Naive thymus-derived CD4-positive, alpha-beta T cell (primary cell): ENCODE data around the gene DCAF15. TPM values are rescaled to one million over a fixed set of nuclear protein-coding genes. Genes with fewer than 3 reads are reported as not detected.
A peak's percentile ranks its signal among the peaks of the same experiment; 100 is the strongest.
"Not testable (repeated sequence)": the region's sequence is repeated elsewhere in the genome, so short reads cannot be mapped to it uniquely, and the experiment has no call there.

Source experiments
- ATAC-seq: fragments of 150-1000 bp; cut with Tn5 transposase; 2 replicates; pipeline ENCODE4 v1.10.0; 2021; ENCODE audit warnings: mild to moderate bottlenecking, moderate library complexity
- CTCF ChIA-PET: fragments of 350-600 bp; sonication (Branson Sonifier 250); formaldehyde crosslinking; loops from one replicate; lab custom pipeline; 2021; ENCODE audit warnings: antibody characterized with exemption; lab: Charles Lee
- POLR2A ChIA-PET: fragments of 350-600 bp; sonication (Branson Sonifier 250); formaldehyde crosslinking; loops from one replicate; lab custom pipeline; 2021; ENCODE audit warnings: antibody characterized with exemption, inconsistent platforms; lab: Charles Lee
- DNase-seq, 9 donors: peaks; one replicate each; pipeline versions ENCODE4 v3.0.0 to v3.0.0-alpha.2; 2020 to 2022; ENCODE audit warnings: mixed read lengths in 1 of 9
- H3K27ac ChIP-seq: one replicate; pipeline ENCODE4 v1.7.0; 2013; ENCODE audit warnings: mild to moderate bottlenecking, low read depth, low read length, moderate library complexity
- H3K27me3 ChIP-seq, 2 donors: one replicate each; pipeline ENCODE4 v1.7.0; 2013; ENCODE audit warnings: low read length in 2 of 2, mild to moderate bottlenecking in 2 of 2, moderate library complexity in 2 of 2; ENCODE audit not compliant: control insufficient read depth in 2 of 2, insufficient read depth in 2 of 2
- H3K36me3 ChIP-seq, 3 experiments: 1 replicate in 2 of 3; 2 replicates in 1 of 3; pipeline ENCODE4 v1.7.0; 2013; ENCODE audit warnings: low read length in 3 of 3, mild to moderate bottlenecking in 3 of 3, moderate library complexity in 1 of 3; ENCODE audit not compliant: insufficient read depth in 3 of 3, control insufficient read depth in 2 of 3
- H3K4me1 ChIP-seq, 2 donors: one replicate each; pipeline ENCODE4 v1.7.0; 2013; ENCODE audit warnings: low read length in 2 of 2, mild to moderate bottlenecking in 2 of 2, moderate library complexity in 1 of 2; ENCODE audit not compliant: control insufficient read depth in 2 of 2, insufficient read depth in 2 of 2
- H3K4me3 ChIP-seq: 2 replicates; pipeline ENCODE4 v1.7.0; 2013; ENCODE audit warnings: mild to moderate bottlenecking, low read length
- H3K9me3 ChIP-seq, 3 experiments: 1 replicate in 2 of 3; 2 replicates in 1 of 3; pipeline ENCODE4 v1.7.0; 2013; ENCODE audit warnings: low read length in 3 of 3; ENCODE audit not compliant: control insufficient read depth in 2 of 3
- H3K27ac Mint-ChIP-seq, 9 donors: one replicate each; pipeline ENCODE4 v1.8.0; 2020 to 2022; ENCODE audit warnings: mixed read lengths in 9 of 9, mild to moderate bottlenecking in 8 of 9, moderate library complexity in 5 of 9, inconsistent platforms in 2 of 9
- H3K27me3 Mint-ChIP-seq, 5 donors: one replicate each; pipeline ENCODE4 v1.8.0; 2021 to 2022; ENCODE audit warnings: mixed read lengths in 5 of 5, mild to moderate bottlenecking in 1 of 5
- H3K36me3 Mint-ChIP-seq, 5 donors: one replicate each; pipeline ENCODE4 v1.8.0; 2020 to 2022; ENCODE audit warnings: mixed read lengths in 5 of 5, mild to moderate bottlenecking in 3 of 5, inconsistent platforms in 1 of 5
- H3K4me1 Mint-ChIP-seq, 7 donors: one replicate each; pipeline ENCODE4 v1.8.0; 2020 to 2022; ENCODE audit warnings: mixed read lengths in 7 of 7, mild to moderate bottlenecking in 3 of 7, inconsistent platforms in 1 of 7
- H3K4me3 Mint-ChIP-seq, 10 donors: one replicate each; pipeline ENCODE4 v1.8.0; 2020 to 2022; ENCODE audit warnings: mild to moderate bottlenecking in 10 of 10, mixed read lengths in 10 of 10, moderate library complexity in 6 of 10, inconsistent platforms in 2 of 10
- H3K9me3 Mint-ChIP-seq, 11 donors: one replicate each; pipeline ENCODE4 v1.8.0; 2020 to 2022; ENCODE audit warnings: mixed read lengths in 11 of 11, mild to moderate bottlenecking in 4 of 11, inconsistent platforms in 1 of 11, moderate library complexity in 1 of 11
- intact Hi-C, 2 donors: fragments of 100-400 bp; cut with micrococcal nuclease; formaldehyde crosslinking; loops; one replicate each; pipeline ENCODE4 v1.15.1; 2023
- polyA plus RNA-seq, 2 donors: library from polyadenylated mRNA; unstranded; fragments of 300-500 nt; fragmentation: Illumina TruSeq; gene quantifications; one replicate each; pipeline ENCODE4 v1.2.3, GENCODE V29; 2021
- total RNA-seq, 6 experiments: library from RNA in 5 of 6; stranded (reverse) in 5 of 6; gene quantifications; 1 replicate in 5 of 6; 2 replicates in 1 of 6; pipeline ENCODE4 v1.2.3 and lab custom pipeline; 2021 to 2026

The DCAF15 gene
- total and polyA plus RNA-seq, 7 experiments from 2014 or later, result 3.7 to 92.0 (median 84.5) TPM

- peaks cover 0 to 2% (median 0%) of the 10 kb centered on the region in 7 donors for H3K4me1 Mint-ChIP-seq
- no peak overlapping the region for H3K4me3 Mint-ChIP-seq
- H3K9me3 Mint-ChIP-seq, result no peaks in the 10 kb centered on the region
Observed at GRCh38 chr19:13965377-13965896, 13.1 kb downstream of the DCAF15 start.

GRCh38 chr19:13965926-13966683 lies 13.8 kb downstream of the DCAF15 start:
- no peak overlapping the region for H3K4me3 Mint-ChIP-seq
- no peaks in the 10 kb centered on the region for H3K27me3 Mint-ChIP-seq
- H3K27ac Mint-ChIP-seq, result no peak overlapping the region
- DNase-seq, result no peak
- H3K36me3 Mint-ChIP-seq, result peaks cover 0 to 20% (median 10%) of the 10 kb centered on the region in 5 donors
- peaks cover 0 to 2% (median 0%) of the 10 kb centered on the region in 7 donors for H3K4me1 Mint-ChIP-seq
- H3K9me3 Mint-ChIP-seq, result no peaks in the 10 kb centered on the region
- H3K4me1 ChIP-seq, result no peaks in the 10 kb centered on the region
- H3K9me3 ChIP-seq, result no peaks in the 10 kb centered on the region
- H3K27ac ChIP-seq, result no peak overlapping the region
- peaks cover 0 to 77% (median 0%) of the 10 kb centered on the region in 3 experiments for H3K36me3 ChIP-seq
- intact Hi-C loops, result no loop called here
- ChIA-PET POLR2A (no interaction called here), CTCF (no interaction called here)
- no peak for ATAC-seq
- H3K4me3 ChIP-seq, result no peak overlapping the region
- no peaks in the 10 kb centered on the region for H3K27me3 ChIP-seq

More at GRCh38 chr19:13965377-13965896, 13.1 kb downstream of the DCAF15 start:
- peaks cover 0 to 20% (median 10%) of the 10 kb centered on the region in 5 donors for H3K36me3 Mint-ChIP-seq
- no peaks in the 10 kb centered on the region for H3K27me3 Mint-ChIP-seq
- POLR2A ChIA-PET, result no interaction called here
- no peak for DNase-seq
- no peak for ATAC-seq
- H3K36me3 ChIP-seq, result peaks cover 0 to 82% (median 0%) of the 10 kb centered on the region in 3 experiments
- intact Hi-C loops, result no loop called here
- H3K4me1 ChIP-seq, result no peaks in the 10 kb centered on the region
- CTCF ChIA-PET, result no interaction called here
- no peaks in the 10 kb centered on the region for H3K9me3 ChIP-seq
- H3K4me3 ChIP-seq, result no peak overlapping the region
- H3K27ac ChIP-seq, result no peak overlapping the region
- no peaks in the 10 kb centered on the region for H3K27me3 ChIP-seq
- H3K27ac Mint-ChIP-seq, result peak overlapping the region in 1 of 9 donors; percentile 10

- no peaks in the 10 kb centered on the region for H3K4me1 ChIP-seq
Observed at GRCh38 chr19:13966684-13967128, 14.4 kb downstream of the DCAF15 start.

GRCh38 chr19:13967206-13967605 lies 14.9 kb downstream of the DCAF15 start:
- intact Hi-C loops, result not testable (repeated sequence)

More at GRCh38 chr19:13966684-13967128, 14.4 kb downstream of the DCAF15 start:
- no peak for DNase-seq
- H3K27ac Mint-ChIP-seq, result no peak overlapping the region
- no peaks in the 10 kb centered on the region for H3K9me3 Mint-ChIP-seq
- no peaks in the 10 kb centered on the region for H3K27me3 Mint-ChIP-seq
- H3K4me1 Mint-ChIP-seq, result peaks cover 0 to 2% (median 0%) of the 10 kb centered on the region in 7 donors
- CTCF ChIA-PET, result no interaction called here
- Histone ChIP-seq H3K4me3 (no peak overlapping the region), H3K36me3 (peaks cover 0 to 77% (median 0%) of the 10 kb centered on the region in 3 experiments), H3K27ac (no peak overlapping the region), H3K27me3 (no peaks in the 10 kb centered on the region), H3K9me3 (no peaks in the 10 kb centered on the region)
- ATAC-seq, result no peak
- H3K36me3 Mint-ChIP-seq, result peaks cover 0 to 15% (median 5%) of the 10 kb centered on the region in 5 donors
- intact Hi-C loops, result no loop called here
- H3K4me3 Mint-ChIP-seq, result no peak overlapping the region
- POLR2A ChIA-PET, result interaction anchor here (0.6 kb wide), 1 partner anchor 920 kb away, joined by 3 read pairs; no protein-coding TSS in a partner anchor

GRCh38 chr19:13968383-13968935 lies 16.1 kb downstream of the DCAF15 start:
- DNase-seq, result no peak
- intact Hi-C loops, result no loop called here
- no peak overlapping the region for H3K27ac ChIP-seq
- ATAC-seq, result no peak
- no peaks in the 10 kb centered on the region for H3K9me3 ChIP-seq
- Mint-ChIP-seq H3K4me1 (peaks cover 0 to 4% (median 0%) of the 10 kb centered on the region in 7 donors), H3K9me3 (no peaks in the 10 kb centered on the region), H3K27me3 (no peaks in the 10 kb centered on the region), H3K4me3 (no peak overlapping the region), H3K36me3 (peaks cover 0 to 18% (median 5%) of the 10 kb centered on the region in 5 donors), H3K27ac (no peak overlapping the region)
- H3K4me3 ChIP-seq, result no peak overlapping the region
- H3K27me3 ChIP-seq, result no peaks in the 10 kb centered on the region
- peaks cover 0 to 73% (median 0%) of the 10 kb centered on the region in 3 experiments for H3K36me3 ChIP-seq
- ChIA-PET CTCF (no interaction called here), POLR2A (interaction anchor here (0.6 to 1.0 kb wide), 2 partner anchors 10 to 261 kb away, joined by 3 read pairs; no protein-coding TSS in a partner anchor)
- H3K4me1 ChIP-seq, result no peaks in the 10 kb centered on the region

More at GRCh38 chr19:13967206-13967605, 14.9 kb downstream of the DCAF15 start:
- ATAC-seq, H3K9me3 Mint-ChIP-seq, H3K4me1 Mint-ChIP-seq, CTCF ChIA-PET, H3K27ac ChIP-seq, H3K9me3 ChIP-seq, H3K4me1 ChIP-seq, H3K27me3 Mint-ChIP-seq, H3K27me3 ChIP-seq, H3K4me3 ChIP-seq, H3K4me3 Mint-ChIP-seq, DNase-seq: not testable (repeated sequence)
- H3K36me3 Mint-ChIP-seq, result peaks cover 0 to 15% (median 5%) of the 10 kb centered on the region in 5 donors
- peak overlapping the region in 1 of 9 donors; percentile 8 for H3K27ac Mint-ChIP-seq
- H3K36me3 ChIP-seq, result peaks cover 0 to 73% (median 0%) of the 10 kb centered on the region in 3 experiments
- POLR2A ChIA-PET, result interaction anchor here (0.6 kb wide), 1 partner anchor 921 kb away, joined by 3 read pairs; no protein-coding TSS in a partner anchor

GRCh38 chr19:13968999-13969398 lies 16.7 kb downstream of the DCAF15 start:
- peaks cover 3 to 9% (median 4%) of the 10 kb centered on the region in 7 donors for H3K4me1 Mint-ChIP-seq
- ATAC-seq, result no peak
- H3K36me3 ChIP-seq, result peaks cover 0 to 73% (median 0%) of the 10 kb centered on the region in 3 experiments
- H3K27me3 ChIP-seq, result no peaks in the 10 kb centered on the region
- no peak overlapping the region for H3K27ac Mint-ChIP-seq
- H3K4me3 ChIP-seq, result no peak overlapping the region
- ChIA-PET CTCF (interaction anchor here (0.6 kb wide), 1 partner anchor 16 kb away, joined by 3 read pairs; no protein-coding TSS in a partner anchor), POLR2A (no interaction called here)
- no peaks in the 10 kb centered on the region for H3K27me3 Mint-ChIP-seq
- no peak for DNase-seq
- peaks cover 0 to 19% (median 6%) of the 10 kb centered on the region in 5 donors for H3K36me3 Mint-ChIP-seq
- intact Hi-C loops, result no loop called here
- no peak overlapping the region for H3K27ac ChIP-seq
- H3K4me1 ChIP-seq, result peaks cover 0 to 3% of the 10 kb centered on the region in 2 donors
- no peak overlapping the region for H3K4me3 Mint-ChIP-seq
- H3K9me3 Mint-ChIP-seq, result no peaks in the 10 kb centered on the region
- H3K9me3 ChIP-seq, result no peaks in the 10 kb centered on the region
